Activated naive CD8-positive, alpha-beta T cell treated with anti-CD3 and anti-CD28 coated beads, Interleukin-2, amount 10 ng/mL, durations not matched to agents 7 days and 5 days (primary cell): ENCODE results near the gene SLC26A5. TPM values are rescaled to one million over a fixed set of nuclear protein-coding genes. Genes with fewer than 3 reads are reported as not detected.

Source experiments
- total RNA-seq, 2 experiments: library from RNA; stranded (reverse); gene quantifications; one replicate each; pipeline ENCODE4 v1.2.3, GENCODE V29; 2021

The SLC26A5 gene
- total RNA-seq, 2 experiments from 2014 or later, result 0.25 to 0.54 TPM

Other genes with a start within 250 kb of the SLC26A5 start
- gene PMPCB, start 148.8 kb downstream of the SLC26A5 start, total RNA-seq, result 10 to 100 TPM; 57.0 to 62.2 TPM
- gene DNAJC2, start 101.4 kb downstream of the SLC26A5 start, total RNA-seq, result 10 to 100 TPM; 26.4 to 27.7 TPM
- gene PSMC2, start 98.6 kb downstream of the SLC26A5 start, total RNA-seq, result 100 to 1,000 TPM in 1 of 2 experiments, 10 to 100 TPM in 1; 99.7 to 102 TPM